ENCODE results near the gene MYH9.

The MYH9 gene

GRCh38 chr22:36330655-36331305 is 57.0 kb downstream of the MYH9 start:
- no peak for DNase-seq (ENCODE audit: low read depth)

DNA sequence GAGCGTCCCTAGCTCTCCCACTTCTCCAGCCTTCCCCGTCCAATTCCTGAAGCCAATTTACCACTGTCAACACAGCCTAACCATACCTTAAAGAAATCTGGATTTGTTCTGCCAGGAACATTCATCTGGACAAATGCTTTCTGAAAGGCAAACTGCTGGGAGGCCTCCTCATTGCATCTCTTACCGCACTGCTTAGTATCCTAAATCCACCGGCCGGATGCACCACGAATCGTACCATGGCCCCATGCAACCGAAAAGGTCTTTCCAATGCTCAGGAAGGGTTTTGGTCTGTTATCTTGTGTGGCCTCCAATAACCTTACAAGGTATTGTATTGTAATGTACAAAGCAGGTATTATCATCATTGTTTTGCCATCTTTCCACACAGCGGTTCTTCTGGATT is 57.6 kb downstream of the MYH9 start:
- DNase-seq (ENCODE audit: low read depth): no peak

DNA sequence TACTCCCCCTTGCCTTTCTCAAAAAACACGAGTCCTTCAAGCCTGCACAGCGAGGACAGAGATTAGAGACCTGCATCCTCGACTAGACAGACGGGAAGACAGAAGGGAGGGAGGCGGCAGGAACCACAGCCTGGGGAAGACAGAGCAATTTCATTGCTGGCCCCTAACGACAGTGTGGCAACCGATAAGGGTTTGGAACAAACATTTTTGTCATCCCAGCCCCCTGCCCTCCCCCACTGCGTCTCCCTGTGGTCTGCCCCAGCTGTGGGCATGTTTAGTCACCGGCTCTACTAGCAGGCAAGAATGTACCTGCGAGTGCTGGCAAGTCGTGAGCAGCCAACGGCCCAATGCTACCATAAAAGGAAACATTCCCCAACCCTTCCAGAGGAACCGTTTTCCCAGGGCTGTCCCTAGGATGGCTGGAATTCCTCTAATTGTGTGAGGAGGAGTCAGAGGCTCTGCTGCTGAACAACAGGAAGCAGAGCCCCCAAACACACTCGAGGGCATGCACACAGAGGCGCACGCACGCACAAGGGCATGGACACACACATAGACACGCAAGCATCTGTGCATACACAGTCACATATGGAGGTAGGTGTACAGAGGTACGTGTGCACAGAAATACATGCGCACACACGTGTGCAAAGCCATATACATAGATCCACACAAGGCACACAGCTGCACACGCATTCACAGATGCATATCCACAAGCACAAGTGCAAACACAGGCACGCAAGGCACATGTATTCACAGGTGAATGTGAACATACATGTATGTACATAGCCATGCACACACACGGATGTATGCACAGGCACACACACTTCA is 58.3 kb downstream of the MYH9 start:
- peak; percentile 75 for DNase-seq (ENCODE audit: low read depth)

- DNase-seq (ENCODE audit: low read depth): no peak
Observed at GRCh38 chr22:36328635-36329253, 59.0 kb downstream of the MYH9 start.

DNA sequence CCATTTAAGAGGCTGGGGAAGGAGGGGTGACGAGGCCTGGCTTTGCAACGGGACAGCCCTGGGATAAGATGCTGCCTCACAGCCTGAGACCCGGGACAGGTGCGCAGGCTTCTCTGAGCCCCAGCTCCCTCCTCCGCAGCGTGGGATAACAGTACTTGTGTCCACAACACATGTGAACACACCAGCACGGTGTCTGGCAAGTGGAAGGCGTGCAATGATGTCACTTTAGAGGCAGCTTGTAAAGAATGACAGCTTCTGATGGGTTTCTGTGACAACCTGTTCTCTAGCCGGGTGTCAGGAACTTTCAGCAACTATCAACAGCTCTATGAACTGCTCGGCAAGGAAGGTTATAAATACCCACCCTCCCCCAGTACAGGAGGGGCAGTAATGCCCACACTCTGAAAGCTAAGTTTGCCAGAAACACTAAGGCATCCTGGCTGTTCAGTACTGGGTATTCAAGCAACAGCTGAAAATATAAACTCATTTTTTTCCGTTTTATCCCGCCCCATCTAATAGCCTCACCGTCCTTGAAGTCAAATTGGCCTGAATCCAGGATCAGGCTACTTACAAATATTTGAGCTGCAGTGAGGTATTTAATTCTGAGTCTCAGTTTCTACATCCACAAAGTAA is 59.7 kb downstream of the MYH9 start:
- no peak for DNase-seq (ENCODE audit: low read depth)

DNA sequence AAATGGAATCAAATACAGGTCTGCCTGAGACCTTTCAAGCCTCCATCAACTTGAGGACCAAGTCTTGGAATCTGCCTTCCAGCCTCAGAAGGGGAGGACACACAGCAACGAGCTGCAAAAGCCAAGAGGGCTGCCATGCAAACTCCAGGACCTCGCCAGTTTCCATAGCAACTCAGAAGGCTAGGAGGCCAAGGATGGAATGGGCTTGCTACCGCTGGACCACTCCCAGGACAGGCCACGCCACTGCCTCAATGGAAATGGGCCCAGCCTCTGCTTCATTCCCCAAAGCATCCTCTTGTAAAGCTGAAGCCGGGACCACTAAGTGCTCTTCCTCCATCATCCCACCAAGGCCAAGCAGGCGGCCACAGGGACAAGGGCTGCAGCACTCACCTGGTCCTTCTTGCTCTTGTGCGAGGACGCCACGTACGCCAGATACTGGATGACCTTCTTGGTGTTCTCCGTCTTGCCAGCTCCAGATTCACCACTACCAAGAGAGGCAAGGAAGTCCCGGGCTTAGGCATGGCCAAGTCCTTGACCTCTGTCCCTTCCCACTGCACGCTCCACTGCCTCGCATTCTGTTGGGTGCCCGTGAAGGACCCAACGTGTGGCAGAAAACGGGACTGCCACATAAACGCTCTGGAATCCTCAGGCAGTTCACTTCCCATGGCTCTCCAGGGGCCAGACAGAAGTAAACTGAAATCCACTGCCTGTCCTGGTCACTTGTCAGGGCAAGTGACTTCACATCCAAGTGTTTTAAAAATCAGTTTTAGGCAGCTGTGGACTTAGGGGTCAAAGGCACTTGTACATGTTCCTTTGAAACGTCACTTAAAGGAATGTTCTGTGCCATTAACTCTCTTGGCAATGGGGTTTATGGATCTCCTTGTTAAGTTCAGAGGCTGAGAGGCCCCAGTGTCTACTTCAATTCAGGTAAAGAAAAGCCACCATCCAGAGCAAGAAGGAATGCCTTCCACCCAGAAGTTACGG is 61.3 kb downstream of the MYH9 start:
- DNase-seq (ENCODE audit: low read depth): no peak

DNA sequence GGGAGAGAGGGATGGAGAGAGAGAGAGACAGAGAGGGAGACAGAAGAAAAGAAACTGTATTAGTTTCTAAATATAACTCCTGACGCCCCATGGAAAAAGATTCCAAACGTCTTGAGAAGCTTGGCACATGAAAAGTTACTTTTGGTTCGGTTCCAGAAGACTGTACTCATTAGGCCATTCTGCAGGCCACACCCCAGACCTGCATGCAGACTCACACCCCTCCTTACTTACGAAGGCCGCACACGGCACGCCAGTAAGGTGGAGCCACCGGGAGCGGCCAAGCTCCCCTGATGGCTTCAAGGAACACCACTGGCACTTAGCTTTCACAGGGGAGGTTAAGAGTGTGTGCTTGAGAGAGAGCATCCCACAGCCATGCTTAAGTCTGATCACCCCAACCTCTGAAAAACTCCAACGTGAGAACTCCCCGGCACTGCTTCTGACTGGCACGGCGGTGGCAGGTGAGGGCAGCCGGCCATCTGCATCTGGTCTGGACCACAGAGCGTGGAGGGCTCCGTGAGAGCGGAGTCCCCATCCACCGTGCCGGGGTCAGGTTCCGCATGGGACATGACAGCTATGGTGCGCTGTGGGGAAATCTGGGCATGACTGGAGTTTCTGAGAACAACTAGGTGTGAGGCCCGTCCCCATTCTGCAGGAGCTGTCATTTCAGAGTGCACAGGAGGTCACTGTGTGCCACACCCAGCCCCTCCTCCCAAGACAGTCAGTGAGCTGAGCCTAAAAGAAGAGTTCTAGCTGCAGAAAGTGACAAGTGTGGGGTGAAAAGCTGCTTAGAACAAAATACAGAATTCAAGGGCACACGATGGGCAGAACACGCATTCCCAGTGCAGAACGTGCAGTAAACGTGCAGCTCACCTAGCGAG is 62.4 kb downstream of the MYH9 start:
- no peak for DNase-seq (ENCODE audit: low read depth)

- no peak for DNase-seq (ENCODE audit: low read depth)
Observed at GRCh38 chr22:36324414-36324813, 63.4 kb downstream of the MYH9 start.

DNA sequence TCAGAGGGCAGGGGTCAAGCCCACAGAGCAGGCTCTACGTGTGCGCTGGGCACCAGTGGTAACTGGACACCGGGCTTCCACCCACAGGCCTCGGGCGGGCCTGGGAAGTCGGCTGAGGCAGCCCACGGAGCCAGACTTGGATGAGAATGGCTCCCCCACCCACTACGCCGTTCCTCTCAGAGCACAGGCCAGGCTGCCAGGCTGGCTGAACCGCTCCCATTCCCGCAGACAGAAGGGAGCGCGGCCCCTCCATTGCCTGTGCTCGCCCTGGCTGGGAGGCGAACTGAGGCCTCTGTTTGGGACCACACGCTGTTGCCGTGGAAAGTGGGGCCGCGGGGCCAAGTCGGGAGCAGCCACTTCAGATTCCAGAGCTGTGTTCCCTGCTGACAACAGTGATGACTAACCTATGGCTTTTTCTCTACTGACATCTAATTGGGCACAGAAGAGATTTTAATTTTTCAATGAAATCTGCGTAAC is 63.9 kb downstream of the MYH9 start:
- no peak for DNase-seq (ENCODE audit: low read depth)

DNA sequence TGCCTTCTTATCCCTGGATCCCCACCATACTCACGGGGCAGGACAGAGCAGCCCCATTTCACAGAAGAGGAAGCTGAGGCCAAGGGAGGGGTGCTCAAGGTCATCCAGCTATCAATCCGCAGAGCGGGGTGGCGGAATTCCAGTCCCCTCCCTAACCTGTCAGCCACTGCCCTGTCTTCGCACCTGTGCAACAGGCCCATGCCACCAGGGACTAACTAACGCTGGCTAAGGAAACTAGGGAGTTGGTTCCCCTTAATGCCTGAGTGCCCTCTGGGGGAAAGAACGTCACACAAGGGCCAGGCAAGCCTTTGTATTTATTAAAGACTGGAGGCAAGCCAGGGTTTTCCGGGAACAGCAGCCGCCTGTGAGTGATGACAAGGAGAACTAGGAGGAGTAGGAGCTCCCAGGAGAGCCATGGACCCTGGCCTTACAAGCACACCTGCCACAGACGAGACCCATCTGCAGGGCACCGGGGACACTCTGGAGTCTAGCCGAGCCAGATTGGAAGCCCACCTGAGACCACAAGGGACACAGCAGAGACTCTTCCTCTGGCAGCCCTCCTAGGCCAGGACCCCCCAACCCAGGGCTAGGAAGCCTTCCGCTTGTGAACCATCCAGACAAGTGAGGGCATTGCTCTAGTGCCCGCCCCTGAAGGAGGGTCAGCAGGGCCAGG is 64.4 kb downstream of the MYH9 start:
- no peak for DNase-seq (ENCODE audit: low read depth)

DNA sequence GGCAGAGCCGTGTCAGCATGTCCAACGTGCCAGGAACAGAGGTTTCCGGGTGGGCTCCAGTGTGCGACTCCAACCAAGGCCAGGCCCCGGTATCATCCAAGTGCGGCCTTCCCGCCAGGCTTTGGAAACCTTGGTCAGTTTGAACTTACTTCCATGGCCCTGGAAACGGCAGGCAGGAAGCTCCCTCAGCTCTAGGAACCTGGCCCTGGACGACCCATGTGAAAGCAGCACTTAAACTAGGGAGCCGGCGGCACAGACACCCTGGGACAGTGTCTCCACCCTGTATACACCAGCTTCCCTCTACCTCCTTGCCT is 65.2 kb downstream of the MYH9 start:
- DNase-seq (ENCODE audit: low read depth): no peak

DNA sequence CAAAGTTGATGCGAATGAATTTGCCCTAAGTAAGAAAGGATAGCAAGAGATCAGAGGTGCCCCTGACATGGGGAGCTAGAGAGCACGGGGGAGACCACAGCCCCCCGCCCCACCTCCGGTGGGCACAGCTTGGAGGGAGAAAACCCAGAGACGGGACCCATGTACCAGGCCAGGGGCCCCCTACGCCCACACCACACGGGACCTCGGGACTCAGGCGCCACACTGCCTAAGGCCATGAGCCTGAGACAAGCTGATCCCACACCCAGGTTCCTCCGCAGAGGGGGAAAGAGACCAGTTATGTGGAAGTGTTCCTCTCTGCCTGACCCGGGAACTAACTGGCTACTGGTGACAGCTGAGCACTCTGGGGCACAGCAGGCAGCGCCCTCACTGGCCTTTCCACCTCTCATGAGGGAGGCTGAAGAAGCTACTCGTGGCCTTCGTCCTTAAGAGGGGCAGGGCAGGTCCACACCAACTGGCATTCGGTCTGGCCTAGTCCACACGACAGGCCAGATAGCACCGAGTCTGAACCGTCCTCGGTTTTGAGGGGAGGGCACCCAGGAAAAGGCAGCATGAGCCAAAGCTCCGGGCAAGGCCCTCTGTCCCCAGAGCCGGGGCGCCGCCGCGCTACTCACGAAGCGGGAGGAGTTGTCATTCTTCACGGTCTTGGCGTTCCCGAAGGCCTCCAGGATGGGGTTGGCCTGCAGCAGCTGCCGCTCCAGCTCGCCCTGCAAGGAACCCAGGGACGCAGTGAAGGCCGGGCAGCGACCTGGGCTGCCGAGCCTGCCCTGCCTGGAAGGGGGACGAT is 65.8 kb downstream of the MYH9 start:
- DNase-seq (ENCODE audit: low read depth): no peak

- no peak for DNase-seq (ENCODE audit: low read depth)
Observed at GRCh38 chr22:36320553-36320952, 67.2 kb downstream of the MYH9 start.

- DNase-seq (ENCODE audit: low read depth): no peak
Observed at GRCh38 chr22:36319595-36320497, 67.9 kb downstream of the MYH9 start.

GRCh38 chr22:36318442-36318841 is 69.3 kb downstream of the MYH9 start:
- DNase-seq (ENCODE audit: low read depth): no peak

GRCh38 chr22:36317658-36318271 is 70.0 kb downstream of the MYH9 start:
- DNase-seq (ENCODE audit: low read depth): no peak

GRCh38 chr22:36316419-36316818 is 71.3 kb downstream of the MYH9 start:
- no peak for DNase-seq (ENCODE audit: low read depth)

- DNase-seq (ENCODE audit: low read depth): no peak
Observed at GRCh38 chr22:36315325-36315724, 72.4 kb downstream of the MYH9 start.
